SU-DHL-6 (cell line): ENCODE data around the gene HNRNPD.
"Not testable (repeated sequence)": the region's sequence is repeated elsewhere in the genome, so short reads cannot be mapped to it uniquely, and the experiment has no call there.

Experiments
- H2AFZ ChIP-seq: fragments of 200-600 bp; sonication (generic); 2 replicates; pipeline ENCODE4 v1.6.1; 2014; ENCODE audit warnings: low read depth, mild to moderate bottlenecking, moderate library complexity, mixed read lengths, antibody characterized with exemption, low read length; ENCODE audit not compliant: severe bottlenecking
- H3F3A ChIP-seq: fragments of 200-600 bp; shearing (Covaris generic); 2 replicates; pipeline ENCODE4 v1.6.0; 2016; ENCODE audit warnings: antibody characterized with exemption, mild to moderate bottlenecking; ENCODE audit not compliant: insufficient read depth
- H3K27ac ChIP-seq: fragments of 200-600 bp; sonication (generic); 2 replicates; pipeline ENCODE4 v1.5.1; 2016; ENCODE audit warnings: low read depth, mild to moderate bottlenecking, low read length, moderate library complexity, mixed read lengths
- H3K27me3 ChIP-seq: fragments of 200-600 bp; sonication (generic), shearing (Covaris generic); 2 replicates; pipeline ENCODE4 v1.6.0; 2014; ENCODE audit warnings: mild to moderate bottlenecking, low read length
- H3K36me3 ChIP-seq: fragments of 200-600 bp; sonication (generic); 2 replicates; pipeline ENCODE4 v1.6.1; 2014; ENCODE audit warnings: mild to moderate bottlenecking, low read length, mixed read lengths
- H3K4me2 ChIP-seq: fragments of 300-600, 200-600 bp; shearing (Covaris generic), sonication (generic); 2 replicates; pipeline ENCODE4 v1.6.0; 2014; ENCODE audit warnings: low read length, low read depth, mild to moderate bottlenecking; ENCODE audit not compliant: poor library complexity, severe bottlenecking
- H3K4me3 ChIP-seq: fragments of 200-600 bp; sonication (generic); 2 replicates; pipeline ENCODE4 v1.5.1; 2014; ENCODE audit warnings: antibody characterized with exemption, low read length, mild to moderate bottlenecking, mixed read lengths; ENCODE audit not compliant: insufficient read depth, poor library complexity, severe bottlenecking
- H3K79me2 ChIP-seq: fragments of 200-600 bp; sonication (generic); 2 replicates; pipeline ENCODE4 v1.6.1; 2014; ENCODE audit warnings: mild to moderate bottlenecking, low read length, moderate library complexity; ENCODE audit not compliant: insufficient read depth
- H3K9ac ChIP-seq: fragments of 200-600 bp; sonication (generic); 2 replicates; pipeline ENCODE4 v1.7.0; 2014; ENCODE audit warnings: mild to moderate bottlenecking, low read length
- H3K9me2 ChIP-seq: fragments of 200-600 bp; sonication (generic); replicated peaks from 2 replicates; pipeline ENCODE4 v1.6.1; 2014; ENCODE audit warnings: low read length; ENCODE audit not compliant: insufficient read depth
- H3K9me3 ChIP-seq: fragments of 200-600 bp; sonication (generic); 2 replicates; pipeline ENCODE4 v1.6.1; 2014; ENCODE audit warnings: low read length, mixed read lengths; ENCODE audit not compliant: insufficient read depth
- H4K20me1 ChIP-seq: fragments of 200-600 bp; sonication (generic); 2 replicates; pipeline ENCODE4 v1.6.1; 2014; ENCODE audit warnings: low read depth, mild to moderate bottlenecking, antibody characterized with exemption, low read length, moderate library complexity, mixed read lengths
- EZH2phosphoT487 ChIP-seq: fragments of 200-600 bp; sonication (generic), shearing (Covaris generic); conservative IDR thresholded peaks from 2 replicates; pipeline ENCODE4 v1.6.1; 2018; ENCODE audit warnings: mild to moderate bottlenecking, antibody characterized with exemption, low read length, moderate library complexity, mixed read lengths
- TF ChIP-seq, protein P1 (sequence below): fragments of 200-600 bp; sonication (generic); IDR thresholded peaks from one replicate; pipeline ENCODE4 v1.5.1; 2017; ENCODE audit warnings: antibody characterized with exemption, mild to moderate bottlenecking, low read length, moderate library complexity; ENCODE audit not compliant: insufficient read depth, poor library complexity, severe bottlenecking

The HNRNPD gene

DNA sequence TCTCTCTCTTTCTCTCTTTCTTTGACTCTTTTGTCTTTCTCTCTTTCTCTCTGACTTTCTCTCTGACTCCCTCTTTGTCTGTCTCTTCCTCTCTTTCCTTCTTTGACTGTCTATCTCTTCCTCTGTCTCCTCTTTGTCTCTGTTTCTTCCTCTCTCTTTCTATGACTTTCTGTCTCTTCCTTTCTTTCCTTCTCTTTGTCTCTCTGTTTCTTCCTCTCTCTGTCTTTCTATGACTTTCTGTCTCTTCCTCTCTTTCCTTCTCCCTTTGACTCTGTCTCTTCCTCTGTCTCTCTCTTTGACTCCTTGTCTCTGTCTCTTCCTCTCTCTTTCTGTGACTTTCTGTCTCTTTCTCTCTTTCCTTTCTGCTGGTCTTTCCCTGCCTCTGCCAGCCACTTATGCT lies 38.7 kb downstream of the HNRNPD start:
- Histone ChIP-seq H3K36me3 (no peaks in the 10 kb centered on the region), H4K20me1 (no peaks in the 10 kb centered on the region), H3K4me2 (no peak overlapping the region), H3K9me3 (no peaks in the 10 kb centered on the region), H3K27me3 (no peaks in the 10 kb centered on the region), H3F3A (no peaks in the 10 kb centered on the region), H3K27ac (no peak overlapping the region), H3K79me2 (no peaks in the 10 kb centered on the region), H3K9ac (no peak overlapping the region), H2AFZ (no peak overlapping the region), H3K9me2 (no peaks in the 10 kb centered on the region), H3K4me3 (no peak overlapping the region)
- TF ChIP-seq EZH2phosphoT487: no peak
- TF ChIP-seq, protein P1, sequence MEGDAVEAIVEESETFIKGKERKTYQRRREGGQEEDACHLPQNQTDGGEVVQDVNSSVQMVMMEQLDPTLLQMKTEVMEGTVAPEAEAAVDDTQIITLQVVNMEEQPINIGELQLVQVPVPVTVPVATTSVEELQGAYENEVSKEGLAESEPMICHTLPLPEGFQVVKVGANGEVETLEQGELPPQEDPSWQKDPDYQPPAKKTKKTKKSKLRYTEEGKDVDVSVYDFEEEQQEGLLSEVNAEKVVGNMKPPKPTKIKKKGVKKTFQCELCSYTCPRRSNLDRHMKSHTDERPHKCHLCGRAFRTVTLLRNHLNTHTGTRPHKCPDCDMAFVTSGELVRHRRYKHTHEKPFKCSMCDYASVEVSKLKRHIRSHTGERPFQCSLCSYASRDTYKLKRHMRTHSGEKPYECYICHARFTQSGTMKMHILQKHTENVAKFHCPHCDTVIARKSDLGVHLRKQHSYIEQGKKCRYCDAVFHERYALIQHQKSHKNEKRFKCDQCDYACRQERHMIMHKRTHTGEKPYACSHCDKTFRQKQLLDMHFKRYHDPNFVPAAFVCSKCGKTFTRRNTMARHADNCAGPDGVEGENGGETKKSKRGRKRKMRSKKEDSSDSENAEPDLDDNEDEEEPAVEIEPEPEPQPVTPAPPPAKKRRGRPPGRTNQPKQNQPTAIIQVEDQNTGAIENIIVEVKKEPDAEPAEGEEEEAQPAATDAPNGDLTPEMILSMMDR: no peak

GRCh38 chr4:82333641-82334040 lies 40.1 kb downstream of the HNRNPD start:
- H3K79me2 ChIP-seq, H3K9me3 ChIP-seq, H3F3A ChIP-seq, H3K4me2 ChIP-seq, H3K9me2 ChIP-seq, H3K27ac ChIP-seq, H2AFZ ChIP-seq, H3K27me3 ChIP-seq, H4K20me1 ChIP-seq, H3K36me3 ChIP-seq, H3K4me3 ChIP-seq, H3K9ac ChIP-seq: not testable (repeated sequence)

DNA sequence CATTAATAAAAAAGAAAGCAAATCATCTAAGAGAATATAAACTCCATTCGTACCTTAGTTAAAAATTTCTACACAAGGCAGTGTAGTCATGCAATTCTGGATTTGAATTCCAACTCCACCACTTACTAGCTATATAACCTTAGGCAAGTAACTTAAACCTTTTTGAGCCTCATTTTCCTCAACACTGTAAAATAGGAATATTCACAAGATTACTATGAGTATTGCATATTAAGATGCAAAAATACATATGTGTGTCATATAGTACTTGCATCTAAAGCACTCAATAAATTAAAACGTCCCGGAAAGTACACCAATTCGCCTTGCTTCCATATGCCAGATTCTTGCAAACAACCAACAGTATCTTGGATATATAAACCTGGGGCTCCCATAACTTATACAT lies 42.0 kb downstream of the HNRNPD start:
- no peak overlapping the region for H3K27ac ChIP-seq
- H3K36me3 ChIP-seq: no peaks in the 10 kb centered on the region
- no peaks in the 10 kb centered on the region for H3F3A ChIP-seq
- H4K20me1 ChIP-seq: no peaks in the 10 kb centered on the region
- H3K9me2 ChIP-seq: no peaks in the 10 kb centered on the region
- H3K9ac ChIP-seq: no peak overlapping the region
- no peak overlapping the region for H2AFZ ChIP-seq
- no peak for TF ChIP-seq EZH2phosphoT487
- TF ChIP-seq, protein P1: no peak
- no peaks in the 10 kb centered on the region for H3K9me3 ChIP-seq
- H3K4me2 ChIP-seq: no peak overlapping the region
- H3K79me2 ChIP-seq: no peaks in the 10 kb centered on the region
- no peaks in the 10 kb centered on the region for H3K27me3 ChIP-seq
- H3K4me3 ChIP-seq: no peak overlapping the region

DNA sequence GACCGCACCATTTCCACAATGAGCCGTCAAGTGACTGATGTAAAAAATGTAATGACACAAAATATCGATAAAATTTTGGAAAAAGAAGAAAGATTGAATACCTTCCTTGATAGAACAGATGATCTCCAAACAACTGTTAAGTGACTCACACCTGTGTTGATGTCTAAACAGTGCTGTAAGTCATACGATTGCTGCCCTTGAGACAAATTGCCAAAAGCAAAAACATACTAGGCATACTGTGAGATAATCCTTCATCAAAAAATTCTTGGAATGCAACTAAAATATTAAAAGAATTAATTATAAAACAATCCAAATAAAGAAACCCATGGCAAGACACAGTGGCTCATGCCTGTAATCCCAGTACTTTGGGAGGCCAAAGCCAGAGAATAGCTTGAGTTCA lies 53.4 kb downstream of the HNRNPD start:
- Histone ChIP-seq H3K9me2 (no peaks in the 10 kb centered on the region), H2AFZ (no peak overlapping the region), H3K9ac (no peak overlapping the region), H3K27me3 (no peaks in the 10 kb centered on the region), H3F3A (no peaks in the 10 kb centered on the region), H4K20me1 (no peaks in the 10 kb centered on the region), H3K9me3 (no peaks in the 10 kb centered on the region), H3K79me2 (no peaks in the 10 kb centered on the region), H3K4me2 (no peak overlapping the region), H3K4me3 (no peak overlapping the region), H3K27ac (no peak overlapping the region), H3K36me3 (no peaks in the 10 kb centered on the region)
- TF ChIP-seq, protein P1: no peak
- no peak for TF ChIP-seq EZH2phosphoT487

GRCh38 chr4:82303063-82303462 lies 70.7 kb downstream of the HNRNPD start:
- H3K27ac ChIP-seq, H3K4me2 ChIP-seq, H2AFZ ChIP-seq, H3K9ac ChIP-seq, H3K79me2 ChIP-seq, H3K9me2 ChIP-seq, H3K27me3 ChIP-seq, H3F3A ChIP-seq, H3K9me3 ChIP-seq, H3K4me3 ChIP-seq, H3K36me3 ChIP-seq, H4K20me1 ChIP-seq: not testable (repeated sequence)
